ENCODE results near the gene UNC80.

DNA sequence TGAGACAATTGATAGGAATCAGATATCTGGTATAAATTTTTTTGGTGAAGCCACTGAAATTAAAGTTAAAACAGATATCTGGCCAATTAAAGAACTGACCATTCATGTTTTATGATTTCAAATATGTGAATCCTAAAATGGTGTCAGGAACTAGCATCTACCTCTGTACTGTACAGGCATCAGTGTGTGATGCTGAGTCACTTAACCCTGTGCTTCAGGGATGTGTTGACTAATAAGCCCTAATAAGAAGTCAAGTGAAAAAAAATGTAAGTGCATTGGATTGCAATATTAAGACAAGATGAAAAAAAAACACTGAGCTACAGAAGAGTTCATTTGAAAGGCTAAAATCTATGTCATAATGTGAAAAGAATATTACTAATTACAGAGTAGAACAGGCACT, 9.1 kb upstream of the UNC80 start:
- TF ChIP-seq ARNT (IDR thresholded peaks at IDR 0.05): no peak
- TF ChIP-seq ELF4 (IDR thresholded peaks at IDR 0.05): no peak
- TF ChIP-seq, protein P1, sequence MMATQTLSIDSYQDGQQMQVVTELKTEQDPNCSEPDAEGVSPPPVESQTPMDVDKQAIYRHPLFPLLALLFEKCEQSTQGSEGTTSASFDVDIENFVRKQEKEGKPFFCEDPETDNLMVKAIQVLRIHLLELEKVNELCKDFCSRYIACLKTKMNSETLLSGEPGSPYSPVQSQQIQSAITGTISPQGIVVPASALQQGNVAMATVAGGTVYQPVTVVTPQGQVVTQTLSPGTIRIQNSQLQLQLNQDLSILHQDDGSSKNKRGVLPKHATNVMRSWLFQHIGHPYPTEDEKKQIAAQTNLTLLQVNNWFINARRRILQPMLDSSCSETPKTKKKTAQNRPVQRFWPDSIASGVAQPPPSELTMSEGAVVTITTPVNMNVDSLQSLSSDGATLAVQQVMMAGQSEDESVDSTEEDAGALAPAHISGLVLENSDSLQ (IDR thresholded peaks at IDR 0.05): no peak
- no peak for TF ChIP-seq NFRKB (IDR thresholded peaks at IDR 0.05)

All from HEK293T (cell line).